ENCODE data around the gene POFUT2.

Gene POFUT2

GRCh38 chr21:45281411-45282282 is 6.0 kb downstream of the POFUT2 start:
- DNase-seq: no peak

- DNase-seq: no peak
Measured at GRCh38 chr21:45280969-45281368, 6.7 kb downstream of the POFUT2 start.

GRCh38 chr21:45280178-45280821 is 7.4 kb downstream of the POFUT2 start:
- no peak for DNase-seq

GRCh38 chr21:45279446-45280177 is 8.1 kb downstream of the POFUT2 start:
- DNase-seq: no peak

DNA sequence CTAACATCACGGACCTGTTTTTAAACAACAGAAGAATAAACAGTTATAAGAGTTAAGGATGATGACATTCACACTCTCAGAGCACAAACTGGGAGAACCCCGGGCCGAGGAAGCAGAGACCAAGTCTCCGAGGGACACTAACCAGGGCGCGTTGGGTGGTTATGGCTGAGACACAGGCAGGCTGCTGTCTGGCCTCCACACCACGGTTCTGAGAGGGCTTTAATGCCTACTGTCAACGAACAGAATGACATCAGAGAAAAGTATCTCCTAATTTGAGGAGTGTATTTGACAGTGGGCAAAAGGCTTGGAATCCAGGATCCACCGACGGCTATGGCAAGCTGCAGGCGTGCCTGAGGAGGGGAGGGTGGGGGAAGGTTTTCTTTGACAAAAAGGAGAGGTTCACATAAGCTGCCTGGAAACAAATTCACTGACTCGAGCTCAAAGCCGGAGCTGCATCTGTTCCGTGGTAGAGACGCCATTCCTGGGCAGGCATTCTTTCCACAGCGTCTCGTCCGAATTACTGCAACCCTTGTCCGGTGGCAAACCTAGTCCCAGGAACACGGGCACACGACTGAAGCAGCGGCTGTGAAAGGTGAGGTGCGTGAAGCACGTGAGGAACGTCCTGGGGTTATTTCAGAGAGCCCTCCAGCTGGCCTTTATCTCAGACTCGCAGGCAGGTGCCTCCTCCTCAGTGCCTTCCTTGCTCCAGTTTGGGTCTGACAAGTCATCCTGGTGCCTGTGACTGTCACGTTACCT is 9.4 kb downstream of the POFUT2 start:
- DNase-seq: no peak

DNA sequence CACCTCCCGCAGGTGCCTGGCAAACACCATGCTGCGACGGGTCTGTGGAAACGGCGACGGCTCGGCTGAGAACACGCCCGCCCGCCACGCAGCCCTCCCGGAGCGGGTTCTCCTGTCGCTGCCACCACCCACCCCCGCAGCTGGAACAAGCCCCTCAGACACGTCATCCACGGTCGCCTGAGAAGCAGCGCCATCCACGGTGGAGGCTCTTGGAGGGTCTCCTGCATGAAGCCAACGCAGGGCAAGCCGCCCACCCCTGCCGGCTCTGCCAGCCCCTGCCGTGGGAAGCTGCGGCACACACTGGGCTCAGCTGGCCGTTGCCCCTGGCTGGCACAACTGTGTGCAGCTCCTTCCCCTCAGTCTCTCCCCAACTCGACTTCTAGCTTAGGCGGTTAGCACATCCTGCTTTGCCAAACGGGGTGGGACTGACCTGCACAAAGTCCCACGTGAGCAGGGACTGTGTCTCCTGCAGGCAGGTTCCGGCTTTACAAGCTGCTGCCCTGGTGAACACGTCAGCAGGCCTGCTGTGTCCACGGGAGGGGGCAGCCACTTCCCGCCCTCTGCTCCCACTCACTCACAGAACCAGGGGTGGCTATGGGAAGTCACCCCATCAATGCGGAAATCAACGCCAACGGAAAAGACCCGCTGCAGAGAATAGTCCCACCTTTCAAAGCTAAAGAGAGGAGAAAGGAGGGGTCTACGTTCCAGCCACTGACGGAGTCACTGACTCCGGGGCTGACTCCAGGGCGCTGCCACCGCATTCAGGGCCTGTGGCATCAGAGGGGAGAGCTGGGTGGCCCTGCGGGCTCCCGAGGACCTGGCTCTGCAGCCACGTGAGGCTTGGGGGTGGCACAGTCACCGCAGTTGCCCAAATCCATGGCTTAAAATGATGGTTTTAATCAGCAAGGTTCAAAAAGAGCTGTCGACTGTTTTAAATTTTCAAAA is 10.3 kb downstream of the POFUT2 start:
- DNase-seq: no peak

DNA sequence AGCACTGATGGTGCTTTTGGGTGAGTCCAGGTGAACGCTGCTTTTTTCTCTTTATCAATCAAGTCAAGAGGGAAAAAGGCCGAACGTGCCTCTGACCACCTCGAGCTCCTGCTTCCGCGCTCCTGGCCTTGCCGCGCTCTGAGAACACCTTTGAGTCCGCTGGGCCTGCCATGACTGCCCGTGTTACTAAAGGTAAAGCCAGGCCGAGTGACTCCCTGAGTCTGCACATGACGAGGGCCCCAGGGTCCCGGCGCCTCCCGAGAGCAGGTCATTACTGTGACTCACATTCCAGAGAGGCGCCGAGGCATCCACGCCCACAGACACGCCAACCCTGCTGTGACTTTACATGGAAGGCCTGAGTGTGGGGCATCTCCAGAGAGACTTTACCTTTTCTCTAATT is 11.1 kb downstream of the POFUT2 start:
- DNase-seq: no peak

DNA sequence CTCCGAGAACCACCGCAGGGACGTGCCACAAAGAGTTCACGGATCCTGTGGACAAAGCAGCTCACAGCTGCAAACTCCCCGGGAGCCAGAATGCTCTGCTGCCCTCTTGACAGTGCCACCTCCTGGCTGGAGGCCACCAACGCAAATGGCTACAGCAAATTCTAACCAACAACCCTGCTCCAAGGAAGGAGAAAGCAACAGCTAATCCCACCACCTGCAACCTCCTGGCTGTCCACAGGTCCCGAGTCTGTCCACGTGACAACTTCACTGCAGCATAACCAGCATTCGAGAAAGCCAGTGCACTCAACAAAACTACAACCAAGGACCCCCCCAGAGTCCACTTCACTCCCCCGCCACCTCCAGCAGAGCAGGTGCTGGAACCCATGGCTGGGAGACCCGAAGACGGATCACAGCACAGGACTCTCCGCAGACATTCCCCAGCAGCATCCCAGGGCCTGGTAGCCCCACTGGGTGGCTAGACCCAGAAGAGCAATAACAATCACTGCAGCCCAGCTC is 17.3 kb downstream of the POFUT2 start:
- DNase-seq: no peak

DNA sequence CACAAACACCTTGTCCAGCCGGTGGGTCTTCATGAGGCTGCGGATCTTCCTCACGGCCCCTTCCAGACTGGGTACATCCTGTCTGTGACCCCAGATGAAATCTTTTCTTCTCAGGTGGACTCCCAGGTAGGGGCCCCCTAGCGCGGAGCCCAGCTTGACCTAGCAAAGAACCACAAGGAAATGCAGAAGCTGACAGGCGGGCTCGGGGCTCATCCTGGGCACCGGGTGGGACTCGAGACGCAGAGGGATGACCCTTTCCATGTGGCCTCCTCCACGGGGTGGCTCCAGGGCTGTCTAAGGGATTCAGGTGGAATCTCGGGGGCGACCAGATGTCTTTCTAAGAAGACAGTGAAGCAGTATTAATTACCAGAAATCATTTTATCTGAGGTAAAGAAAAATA is 17.8 kb downstream of the POFUT2 start:
- DNase-seq: no peak

- DNase-seq: no peak
Measured at GRCh38 chr21:45267390-45267760, 20.3 kb downstream of the POFUT2 start.

GRCh38 chr21:45266518-45267389 is 20.9 kb downstream of the POFUT2 start:
- DNase-seq: no peak

GRCh38 chr21:45265721-45266517 is 21.8 kb downstream of the POFUT2 start:
- DNase-seq: no peak

DNA sequence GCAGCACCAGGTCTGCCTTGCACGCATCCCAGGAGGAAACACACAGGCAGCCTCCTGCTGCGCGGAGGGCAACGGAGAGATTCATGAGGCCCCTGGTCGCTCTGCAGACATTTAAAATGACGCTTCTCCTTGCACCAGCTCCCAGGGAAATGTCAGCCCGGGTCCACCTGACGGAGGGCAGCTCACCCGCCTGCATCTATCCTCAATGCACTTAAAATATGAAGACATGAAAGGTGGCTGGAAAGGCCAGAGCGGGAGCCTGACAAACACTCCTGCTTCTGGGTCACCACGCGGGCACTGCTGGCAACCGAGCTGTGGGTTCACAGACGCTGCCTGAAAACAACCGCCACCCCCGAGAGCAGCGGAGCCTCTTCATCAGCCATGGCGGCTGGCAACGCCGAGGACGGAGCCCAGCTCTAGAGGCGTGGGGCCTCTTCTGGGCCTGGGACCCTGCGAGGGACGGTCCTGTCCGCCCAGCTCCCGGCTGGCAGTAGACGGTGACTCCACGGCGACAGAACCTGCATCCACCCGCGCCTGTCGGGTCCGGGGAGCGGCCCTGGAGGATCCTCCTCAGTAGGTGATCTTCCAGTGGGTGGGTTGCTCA is 22.7 kb downstream of the POFUT2 start:
- no peak for DNase-seq

- no peak for DNase-seq
Measured at GRCh38 chr21:45264146-45264911, 23.4 kb downstream of the POFUT2 start.

DNA sequence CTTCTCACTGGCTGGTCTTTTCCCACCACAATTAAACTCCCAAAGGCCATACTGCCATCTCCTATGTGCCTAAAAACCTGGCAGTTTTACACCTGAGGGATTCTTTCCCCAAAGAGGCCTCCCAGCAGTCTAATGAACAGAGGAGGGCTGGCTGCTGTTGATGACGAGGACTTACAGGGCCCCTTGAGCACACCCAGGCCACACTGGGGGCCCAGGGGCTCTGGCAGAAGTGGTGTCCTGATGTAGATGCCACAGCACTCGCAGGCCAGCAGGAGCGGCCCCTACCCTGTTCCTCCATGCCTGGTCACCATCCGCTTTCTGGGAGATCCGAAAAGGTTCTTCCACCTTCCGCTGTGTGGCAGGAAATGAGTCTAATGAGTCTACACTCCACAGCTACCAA is 24.2 kb downstream of the POFUT2 start:
- DNase-seq: no peak

- DNase-seq: no peak
Measured at GRCh38 chr21:45262616-45263015, 25.1 kb downstream of the POFUT2 start.

DNA sequence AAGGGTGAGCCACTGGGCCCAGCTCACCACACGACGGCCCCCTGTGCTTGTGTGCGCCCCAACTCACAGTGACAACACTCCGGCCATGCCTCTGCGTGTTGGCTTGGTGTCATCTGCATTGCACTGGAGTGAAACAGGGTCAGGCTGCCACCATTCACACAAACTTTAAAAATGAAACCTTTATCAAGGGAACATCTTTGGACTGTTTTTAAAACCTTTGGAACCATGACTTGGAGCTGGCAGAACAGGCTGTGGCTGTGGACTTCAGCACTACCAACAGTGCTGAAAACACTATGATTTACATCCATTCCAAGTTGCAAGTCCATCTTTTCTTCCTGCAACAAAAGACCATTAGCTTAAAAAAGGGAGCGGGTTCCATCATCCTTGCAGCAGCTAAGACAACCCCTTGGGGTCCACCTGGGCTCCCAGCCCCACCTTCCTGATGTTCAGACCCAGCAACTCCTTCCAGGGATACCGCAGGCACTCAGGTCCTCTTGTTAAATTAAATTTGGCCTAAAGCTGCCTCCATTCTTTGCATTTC is 25.6 kb downstream of the POFUT2 start:
- DNase-seq: no peak

GRCh38 chr21:45261093-45261492 is 26.6 kb downstream of the POFUT2 start:
- DNase-seq: no peak

All from NCI-H510A treated with DMSO at 0.1 percent for 48 hours (cell line).